CD4-positive, alpha-beta T cell treated with Interleukin-6 for 4 hours (primary cell): Measurements from ENCODE around the gene CWC15.
"Not testable (repeated sequence)": the region's sequence is repeated elsewhere in the genome, so short reads cannot be mapped to it uniquely, and the experiment has no call there.

Source experiments
- DNase-seq: peaks from one replicate; pipeline ENCODE4 v3.0.0-alpha.2; 2020; ENCODE audit warnings: mixed read lengths

The CWC15 gene

GRCh38 chr11:94948070-94948617 lies 25.2 kb downstream of the CWC15 start:
- no peak for DNase-seq

DNA sequence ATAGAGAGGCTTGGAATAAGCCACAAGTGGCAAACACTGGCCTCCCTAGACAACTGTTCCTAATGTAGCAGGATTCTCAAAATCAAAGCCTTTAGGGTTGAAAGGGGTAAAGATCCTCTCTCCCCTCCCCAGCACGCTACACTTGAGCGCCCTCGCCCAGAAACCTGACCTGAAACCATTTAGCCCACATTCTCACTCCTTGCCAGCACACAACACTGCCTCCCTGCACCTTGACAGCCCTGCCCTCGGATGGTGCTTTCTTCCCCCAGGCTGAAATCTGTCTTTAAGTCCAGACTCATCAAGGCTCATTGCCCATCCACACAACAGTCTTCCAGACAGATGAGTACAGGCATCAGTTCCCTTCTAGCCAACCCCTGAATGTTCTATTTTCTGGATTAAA lies 26.5 kb downstream of the CWC15 start:
- no peak for DNase-seq

- no peak for DNase-seq
These were observed 32.2 kb downstream of the CWC15 start for GRCh38 chr11:94941131-94941530.

DNA sequence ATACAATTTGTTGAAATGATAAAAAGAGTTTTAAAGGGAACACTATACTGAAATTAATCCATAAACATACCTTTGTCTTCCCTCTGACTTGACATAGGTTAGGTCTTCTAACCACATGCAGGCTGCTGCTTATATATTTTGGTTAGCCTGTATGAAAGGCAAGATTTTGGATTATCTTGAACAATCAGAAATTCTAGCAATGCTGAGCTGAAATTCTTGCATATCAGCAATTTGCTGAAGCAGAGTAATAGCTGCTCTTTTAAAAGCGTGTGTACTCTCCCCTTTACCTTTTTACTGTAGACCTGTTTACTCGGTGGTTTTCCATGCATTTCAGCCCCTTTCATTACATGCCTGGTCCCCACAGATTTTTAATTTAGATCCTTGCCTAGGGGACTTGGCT lies 34.0 kb downstream of the CWC15 start:
- no peak for DNase-seq

- DNase-seq, result no peak
These were observed 35.0 kb downstream of the CWC15 start for GRCh38 chr11:94938095-94939055.

DNA sequence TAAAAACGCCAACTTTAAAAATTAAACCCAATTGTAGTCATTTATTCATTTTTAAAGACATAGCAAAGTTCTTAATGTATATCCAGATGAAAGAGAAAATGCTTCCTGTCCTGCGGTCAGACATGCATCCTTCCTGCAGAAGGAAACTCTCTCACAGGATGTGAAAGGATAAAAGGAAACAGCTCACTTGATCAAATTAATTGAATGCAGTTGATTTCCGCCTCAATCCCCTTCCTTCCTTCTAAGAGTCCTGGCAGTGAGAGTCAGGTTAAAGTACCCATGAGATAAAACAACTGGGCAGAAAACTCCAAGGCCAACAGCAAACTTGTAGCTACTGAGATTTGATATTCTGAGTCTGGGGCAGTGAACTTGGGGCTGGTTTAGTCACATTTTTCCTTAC lies 38.5 kb downstream of the CWC15 start:
- DNase-seq, result no peak

DNA sequence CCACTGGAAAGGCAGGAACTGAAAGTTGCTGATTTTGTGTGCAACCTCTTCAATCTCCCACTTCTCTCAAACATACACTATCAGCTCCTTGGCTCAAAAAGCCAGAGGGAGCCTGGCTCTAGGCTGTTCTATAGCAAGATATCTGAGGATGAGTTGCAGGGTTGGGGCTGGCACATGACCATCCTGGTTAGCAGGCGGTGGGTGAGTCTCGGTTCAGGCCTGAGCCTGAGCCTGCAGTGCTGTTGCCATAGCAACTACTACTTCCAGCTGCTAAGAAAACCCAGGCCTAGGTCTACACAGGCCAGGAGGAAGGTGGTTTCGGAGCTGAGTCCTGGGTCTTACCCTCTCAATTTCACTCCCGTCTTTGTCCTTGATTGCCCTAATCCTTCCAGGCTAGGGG lies 39.0 kb downstream of the CWC15 start:
- peak; percentile 8 for DNase-seq

GRCh38 chr11:94933223-94934130 lies 39.9 kb downstream of the CWC15 start:
- DNase-seq, result no peak

DNA sequence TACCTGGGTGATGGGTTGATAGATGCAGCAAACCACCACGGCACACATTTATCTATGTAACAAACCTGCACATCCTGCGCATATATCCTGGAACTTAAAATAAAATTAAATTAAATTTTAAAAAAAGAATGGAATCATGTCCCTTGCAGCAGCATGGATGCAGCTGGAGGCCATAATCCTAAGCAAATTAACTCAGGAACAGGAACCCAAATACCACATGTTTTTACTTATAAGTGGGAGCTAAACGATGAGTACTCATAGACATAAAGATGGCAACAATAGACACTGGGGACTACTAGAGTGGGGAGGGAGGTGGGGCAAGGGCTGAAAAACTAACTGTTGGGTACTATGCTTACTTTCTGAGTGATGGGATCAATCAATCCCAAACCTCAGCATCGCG lies 40.9 kb downstream of the CWC15 start:
- DNase-seq, result no peak

DNA sequence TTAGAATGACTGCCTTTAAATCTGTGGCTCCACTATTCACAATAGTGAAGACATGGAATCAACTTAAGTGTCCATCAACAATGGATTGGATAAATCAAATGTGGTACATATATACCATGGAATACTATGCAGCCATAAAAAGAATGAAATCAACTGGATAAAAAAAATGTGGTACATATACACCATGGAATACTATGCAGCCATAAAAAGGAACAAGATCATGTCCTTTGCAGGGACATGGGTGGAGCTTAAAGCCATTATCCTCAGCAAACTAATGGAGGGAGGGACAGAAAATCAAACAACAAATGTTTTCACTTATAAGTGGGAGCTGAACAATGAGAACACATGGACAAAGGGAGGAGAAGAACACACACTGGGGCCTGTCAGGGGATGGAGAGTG lies 41.3 kb downstream of the CWC15 start:
- DNase-seq, result not testable (repeated sequence)

DNA sequence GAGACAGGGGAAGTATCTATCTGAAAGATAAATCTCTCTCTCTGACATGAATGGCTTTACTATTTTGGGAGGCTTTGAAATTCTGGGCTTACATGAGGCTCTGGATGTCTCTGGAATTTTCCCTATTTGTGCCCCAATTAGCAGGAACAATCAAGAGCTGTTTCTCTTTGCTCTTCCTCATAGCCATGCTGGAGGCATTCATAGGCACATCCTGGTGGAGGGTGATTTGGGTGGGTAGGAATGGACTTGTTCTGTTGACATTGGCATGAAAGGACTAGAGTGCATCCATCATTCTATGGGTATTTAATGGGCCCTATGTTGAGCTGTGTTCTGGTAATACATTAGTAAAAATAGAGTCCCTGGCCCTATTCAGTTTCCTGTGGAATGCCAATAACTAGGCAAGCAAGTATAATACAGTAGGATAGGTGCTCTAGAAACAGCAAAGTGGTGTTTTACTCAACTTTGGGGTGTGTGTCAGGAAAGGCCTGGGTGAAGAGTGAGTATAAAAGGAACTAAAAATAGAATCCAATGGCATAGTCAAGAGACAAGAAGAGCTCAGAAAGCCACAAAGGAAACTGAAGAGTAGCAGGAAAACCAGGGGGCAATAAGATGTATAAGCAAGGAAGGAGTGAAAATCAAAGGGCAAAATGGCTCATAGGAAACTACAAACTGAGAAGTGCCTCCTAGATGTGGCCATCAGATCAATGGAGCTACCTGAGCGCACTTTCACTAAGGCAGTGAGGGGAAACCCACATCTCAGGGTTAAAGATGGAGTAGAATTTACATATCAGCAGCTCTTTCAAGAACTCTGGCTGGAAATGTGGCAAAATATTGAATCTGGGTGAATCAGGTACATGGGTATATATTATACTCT lies 45.0 kb downstream of the CWC15 start:
- DNase-seq, result no peak

GRCh38 chr11:94926698-94927237 lies 46.6 kb downstream of the CWC15 start:
- DNase-seq, result no peak

GRCh38 chr11:94926271-94926625 lies 47.1 kb downstream of the CWC15 start:
- no peak for DNase-seq

DNA sequence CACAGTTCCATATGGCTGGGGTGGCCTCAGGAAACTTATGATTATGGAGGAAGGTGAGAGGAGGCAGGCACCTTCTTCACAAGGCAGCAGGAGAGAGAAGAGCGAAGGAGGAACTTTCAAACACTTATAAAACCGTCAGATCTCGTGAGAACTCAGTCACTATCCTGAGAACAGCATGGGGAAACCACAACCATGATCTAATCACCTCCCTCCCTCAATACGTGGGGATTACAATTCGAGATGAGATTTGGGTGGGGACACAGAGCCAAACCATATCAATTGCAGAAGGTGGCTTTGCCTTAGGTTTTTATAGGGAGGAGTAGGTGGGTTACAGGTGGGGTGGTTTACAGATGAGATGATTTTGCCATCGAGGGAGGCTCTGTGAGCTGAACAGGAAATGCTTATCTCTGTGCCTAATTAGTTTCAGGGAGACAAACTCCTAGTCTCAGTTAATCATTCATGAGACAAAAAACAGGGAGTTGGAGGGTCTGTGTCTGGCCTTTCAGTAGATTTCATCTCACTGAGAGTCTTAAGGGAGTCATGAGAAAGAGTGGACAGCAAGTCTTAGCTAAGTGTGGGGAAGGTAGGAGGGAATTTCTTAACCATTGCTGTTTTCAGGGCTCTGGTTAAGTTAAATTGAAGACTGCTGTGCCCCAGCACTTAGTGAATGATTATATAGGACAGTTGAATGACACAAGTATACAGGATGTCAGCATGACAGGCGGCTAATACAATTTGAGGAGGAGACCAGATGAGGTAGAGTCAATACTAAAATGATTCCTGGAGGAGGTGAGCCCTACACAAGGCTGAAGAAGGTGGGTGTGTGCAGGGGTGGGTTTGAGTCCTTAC lies 47.7 kb downstream of the CWC15 start:
- no peak for DNase-seq

GRCh38 chr11:94924612-94925011 lies 48.7 kb downstream of the CWC15 start:
- peak; percentile 37 for DNase-seq

DNA sequence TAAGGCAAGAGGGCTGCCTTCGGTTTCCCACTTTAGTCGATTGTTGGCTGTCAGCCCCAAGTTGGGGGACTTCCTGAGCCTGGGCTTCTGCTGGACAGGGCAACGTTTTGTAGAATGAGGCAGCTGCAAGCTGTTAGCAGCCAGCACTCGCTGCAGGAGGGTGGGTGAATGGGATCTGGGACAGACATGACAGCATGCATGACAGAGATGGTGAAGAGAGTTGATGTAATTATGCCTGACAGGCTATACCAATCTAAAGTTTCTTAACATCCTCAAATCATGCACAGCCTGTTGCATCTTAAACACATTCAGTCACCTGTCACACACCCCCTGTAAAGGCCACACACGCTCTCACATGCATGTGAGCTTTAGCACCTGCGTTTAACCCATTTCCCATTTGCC lies 49.2 kb downstream of the CWC15 start:
- peak; percentile 5 for DNase-seq

DNA sequence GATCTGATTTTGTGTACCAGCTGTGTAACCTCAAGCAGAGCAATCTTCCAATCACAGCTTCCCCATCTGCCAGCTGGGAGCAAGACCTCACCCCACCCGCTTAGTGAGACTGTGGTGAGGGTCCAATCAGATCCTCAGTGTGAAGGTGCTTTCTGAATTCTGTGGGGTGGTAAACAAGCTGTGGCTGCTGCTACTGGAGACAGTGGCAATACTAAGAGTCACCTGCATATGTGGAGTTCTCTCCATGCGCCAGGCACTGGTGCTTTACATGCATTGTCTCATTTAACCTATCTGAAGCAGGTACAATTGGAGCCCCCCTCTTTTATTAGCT lies 50.4 kb downstream of the CWC15 start:
- no peak for DNase-seq

DNA sequence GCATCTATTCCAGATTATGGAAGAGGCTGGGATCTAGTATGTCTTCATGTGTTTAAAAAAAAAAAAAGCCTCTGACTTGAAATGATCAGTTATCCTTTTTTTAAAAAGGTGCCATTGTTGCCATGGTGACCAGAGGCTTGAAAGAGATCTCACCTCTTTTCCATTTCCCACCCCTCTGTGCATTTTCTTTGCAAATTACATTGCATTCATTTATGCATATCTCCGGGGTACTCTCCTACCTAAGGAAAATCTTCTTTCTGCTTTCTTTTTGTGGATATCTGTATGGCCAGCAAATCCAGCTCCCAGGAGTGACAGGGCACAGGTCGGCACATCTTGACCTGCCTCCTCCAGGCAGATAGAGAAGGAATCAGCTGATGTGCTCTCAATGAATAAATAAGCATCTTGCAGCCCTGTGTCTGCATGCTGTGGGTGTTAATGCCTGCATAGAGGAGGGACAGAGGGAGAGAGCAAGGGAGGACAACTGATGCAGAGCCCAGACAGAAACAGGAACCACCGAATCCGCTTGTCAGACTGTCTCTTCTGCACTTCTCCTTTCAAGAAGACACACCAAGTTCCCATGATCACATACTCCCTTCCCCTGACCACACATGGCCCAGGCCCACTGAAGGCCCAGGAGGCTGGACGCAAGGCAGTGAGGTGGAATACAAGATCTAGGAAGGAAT lies 50.9 kb downstream of the CWC15 start:
- no peak for DNase-seq

GRCh38 chr11:94920311-94920710 lies 53.0 kb downstream of the CWC15 start:
- no peak for DNase-seq

DNA sequence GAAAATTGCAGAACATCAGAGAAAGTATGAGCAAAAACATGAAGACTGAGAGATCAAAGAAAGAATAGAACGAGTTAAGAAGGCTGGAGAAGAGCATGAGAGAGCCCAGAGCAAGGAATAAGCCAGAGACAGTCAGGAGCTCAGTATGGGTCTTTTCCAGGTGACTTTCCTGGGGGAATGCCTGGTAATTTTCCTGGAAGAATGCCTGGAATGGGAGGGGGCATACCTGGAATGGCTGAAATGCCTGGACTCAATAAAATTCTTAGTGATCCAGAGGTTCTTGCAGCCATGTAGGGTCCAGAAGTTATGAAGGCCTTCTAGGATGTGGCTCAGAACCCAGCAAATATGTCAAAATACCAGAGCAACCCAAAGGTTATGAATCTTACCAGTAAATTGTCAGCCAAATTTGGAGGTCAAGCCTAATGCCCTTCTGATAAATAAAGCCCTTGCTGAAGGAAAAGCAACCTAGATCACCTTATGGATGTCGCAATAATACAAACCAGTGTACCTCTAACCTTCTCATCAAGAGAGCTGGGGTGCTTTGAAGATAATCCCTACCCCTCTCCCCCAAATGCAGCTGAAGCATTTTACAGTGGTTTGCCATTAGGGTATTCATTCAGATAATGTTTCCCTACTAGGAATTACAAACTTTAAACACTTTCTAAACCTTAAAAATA lies 59.5 kb downstream of the CWC15 start:
- DNase-seq, result not testable (repeated sequence)
